Measurements from ENCODE around the gene SCN5A. TPM values are rescaled to one million over a fixed set of nuclear protein-coding genes. Genes with fewer than 3 reads are reported as not detected.

SCN5A gene
- total and polyA plus RNA-seq, 2 of the 8 experiments (the other 6 are each of a cell fraction or from before 2014, with no cell fraction given): 4.8 to 11.4 TPM

GRCh38 chr3:38583688-38584087 is 65.8 kb downstream of the SCN5A start:
- Histone ChIP-seq H3K27ac (ENCODE audit: low read depth, low read length) (no peak overlapping the region), H3K9ac (replicated peaks in 1 of 4; ENCODE audit: extremely low read depth in 1 of 4, low read depth in 3 of 4, low read length in 3 of 4) (no peak overlapping the region), H2AK5ac (ENCODE audit: low read depth, low read length) (no peak overlapping the region), H4K8ac (ENCODE audit: extremely low read depth, insufficient read depth, low read length) (no peak overlapping the region; the same call in 1 of the 2 replicates), H4K5ac (ENCODE audit: insufficient read length, low read depth, low read length) (no peak overlapping the region), H3K56ac (replicated peaks; ENCODE audit: insufficient read length, low read depth, low read length) (no peak overlapping the region), H2AFZ (ENCODE audit: low read length) (no peak overlapping the region), H3K79me1 (ENCODE audit: low read depth, low read length) (no peaks in the 10 kb centered on the region), H2BK15ac (ENCODE audit: low read length) (no peak overlapping the region), H2BK5ac (ENCODE audit: low read depth, low read length) (no peak overlapping the region), H3K27me3 (replicated peaks in 1 of 4; ENCODE audit: control insufficient read depth in 3 of 4, extremely low read depth in 1 of 4, insufficient read depth in 3 of 4, low read length in 3 of 4) (no peaks in the 10 kb centered on the region; a peak in 1 of 7 replicates), H3K9me3 (ENCODE audit: insufficient read depth in 2 of 2, low read depth in 1 of 2, low read length in 1 of 2) (no peaks in the 10 kb centered on the region), H3K4me2 (ENCODE audit: insufficient read depth in 1 of 2, low read depth in 2 of 2, low read length in 2 of 2) (no peak overlapping the region), H4K91ac (replicated peaks; ENCODE audit: insufficient read length, low read length) (no peak overlapping the region), H4K20me1 (replicated peaks in 1 of 2; ENCODE audit: control insufficient read depth in 1 of 2, insufficient read depth in 2 of 2, low read length in 2 of 2) (no peaks in the 10 kb centered on the region), H2BK120ac (replicated peaks; ENCODE audit: low read depth, low read length) (no peak overlapping the region), H3K4me1 (replicated peaks in 1 of 4; ENCODE audit: control insufficient read depth in 3 of 4, insufficient read depth in 4 of 4, low read length in 3 of 4) (peaks cover 0 to 10% (median 0%) of the 10 kb centered on the region in 4 experiments; a peak in 2 of 7 replicates), H2BK12ac (ENCODE audit: low read depth, low read length) (no peak overlapping the region), H3K4me3 (ENCODE audit: extremely low read depth in 1 of 4, insufficient read depth in 2 of 4, low read depth in 3 of 4, low read length in 4 of 4) (no peak overlapping the region), H3K23ac (ENCODE audit: insufficient read length) (no peak overlapping the region), H3K18ac (ENCODE audit: extremely low read depth, low read length) (no peak overlapping the region), H3K79me2 (ENCODE audit: control insufficient read depth in 1 of 2, insufficient read depth in 2 of 2, low read length in 2 of 2) (no peaks in the 10 kb centered on the region), H3K14ac (ENCODE audit: insufficient read length) (no peak overlapping the region), H2BK20ac (ENCODE audit: low read length) (no peak overlapping the region; the same call in 1 of the 2 replicates), H3K36me3 (ENCODE audit: control insufficient read depth in 2 of 4, insufficient read depth in 4 of 4, low read length in 3 of 4) (0 out of 8 replicates have a peak, but pooled peaks cover 0 to 2% (median 0%) of the 10 kb centered on the region in 4 experiments), H3K23me2 (ENCODE audit: low read depth, low read length) (peaks cover 2% of the 10 kb centered on the region; the same call in 1 of the 2 replicates), H3K4ac (replicated peaks; ENCODE audit: insufficient read length, low read depth, low read length) (no peak overlapping the region)
- FAIRE-seq: no peak
- POLR2A ChIA-PET (ENCODE audit: partially characterized antibody): no interaction called here
- WGBS, 2 experiments (ENCODE audit: extremely low coverage in 1 of 2, insufficient coverage in 1 of 2, insufficient read length in 1 of 2, insufficient replicate concordance in 2 of 2, low coverage in 1 of 2, low lambda C conversion rate in 2 of 2, missing lambda C conversion rate in 1 of 2): 87% methylated on average over 6 of the region's 6 CpGs; no CpG with 5 or more reads in 1 of the 2 experiments
- CTCF ChIA-PET (ENCODE audit: partially characterized antibody): interaction anchor here (0.9 to 2.9 kb wide), 9 partner anchors 19 to 72 kb away, joined by 3 to 11 read pairs (median 4); no protein-coding TSS in a partner anchor
- DNase-seq (ENCODE audit: low read depth in 1 of 2, low spot score in 2 of 2): peak in 1 of 2 experiments; percentile 27
- no peak for TF ChIP-seq CBX5 (IDR thresholded peaks at IDR 0.05; ENCODE audit: low read depth, low read length)
